Fibroblast of skin of left quadriceps (primary cell): ENCODE measurements around the gene IFRD2.

Experiments
- DNase-seq, 2 experiments: peaks; one replicate each; pipeline ENCODE4 v3.0.0-alpha.2; 2013; ENCODE audit warnings: low read depth in 2 of 2

The IFRD2 gene, protein sequence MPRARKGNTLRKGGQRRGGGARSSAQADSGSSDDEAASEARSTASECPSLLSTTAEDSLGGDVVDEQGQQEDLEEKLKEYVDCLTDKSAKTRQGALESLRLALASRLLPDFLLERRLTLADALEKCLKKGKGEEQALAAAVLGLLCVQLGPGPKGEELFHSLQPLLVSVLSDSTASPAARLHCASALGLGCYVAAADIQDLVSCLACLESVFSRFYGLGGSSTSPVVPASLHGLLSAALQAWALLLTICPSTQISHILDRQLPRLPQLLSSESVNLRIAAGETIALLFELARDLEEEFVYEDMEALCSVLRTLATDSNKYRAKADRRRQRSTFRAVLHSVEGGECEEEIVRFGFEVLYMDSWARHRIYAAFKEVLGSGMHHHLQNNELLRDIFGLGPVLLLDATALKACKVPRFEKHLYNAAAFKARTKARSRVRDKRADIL

DNA sequence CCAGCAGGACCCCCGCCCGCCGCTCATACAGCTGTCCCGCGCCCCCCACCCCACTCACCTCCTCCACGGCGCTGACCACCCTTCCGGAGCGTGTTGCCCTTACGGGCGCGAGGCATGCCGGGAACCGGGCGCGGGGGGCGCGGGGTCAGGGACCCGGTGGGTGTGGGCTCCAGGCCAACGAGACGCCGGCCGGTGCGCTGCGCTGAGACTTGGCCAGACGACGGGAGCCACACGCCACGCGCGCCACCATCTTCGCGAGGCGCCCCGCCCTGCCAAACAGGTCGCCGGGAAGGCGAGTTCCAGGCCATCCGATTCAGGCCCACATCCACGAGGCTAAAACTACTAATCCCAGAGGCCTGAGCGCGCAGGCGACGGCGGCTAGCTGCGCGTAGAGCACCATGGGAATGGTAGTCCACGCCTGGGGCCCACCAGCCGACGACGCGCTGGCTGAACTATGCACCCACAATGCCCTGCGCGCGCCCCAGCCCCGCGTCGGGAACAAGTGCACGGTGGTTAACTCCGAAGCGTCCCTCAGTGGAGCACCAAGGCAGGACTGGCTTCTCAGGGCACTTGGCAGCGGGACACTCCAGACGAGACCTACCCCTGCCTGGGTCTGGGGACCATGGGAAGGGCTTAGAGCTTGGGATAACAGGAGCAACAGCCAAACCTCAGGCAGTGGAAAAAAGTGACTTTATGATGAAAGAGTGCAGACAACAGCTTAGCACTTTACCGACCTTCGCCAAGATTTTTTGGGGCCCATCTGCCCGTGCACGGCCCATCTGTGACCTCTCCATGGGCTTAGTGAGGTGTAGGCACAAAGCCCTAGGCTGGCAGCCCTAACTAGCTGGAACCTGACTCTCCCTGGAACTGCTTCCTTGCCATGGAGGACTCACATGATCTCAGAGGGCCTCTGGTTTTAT, at the start of gene IFRD2:
TSS of gene IFRD2 (minus strand) at position 271 of the 920 bp plus-strand sequence. CDS start at position 116, 155 bp downstream.
- DNase-seq = peak; percentile 91 to 93

DNA sequence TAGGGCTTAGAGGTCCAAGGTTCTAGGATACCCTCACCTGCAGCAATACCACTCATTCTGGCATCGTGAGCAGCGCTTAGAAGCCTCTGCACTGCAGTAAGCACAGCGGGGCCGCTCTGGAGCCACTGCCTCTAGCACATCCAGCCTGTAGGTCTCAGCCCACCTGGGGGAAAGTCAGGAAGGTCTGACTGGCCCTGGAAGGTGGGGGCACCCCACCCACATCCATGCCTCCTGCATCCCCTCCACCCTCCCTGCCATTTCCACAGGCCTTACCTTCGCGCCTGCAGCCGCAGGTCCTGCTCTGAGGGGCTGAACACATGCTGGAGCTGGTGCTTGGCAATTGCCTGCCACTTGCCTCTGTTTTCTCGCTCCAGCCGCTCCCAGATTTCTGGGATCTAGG, 49.3 kb upstream of the IFRD2 start:
- DNase-seq = no peak

DNA sequence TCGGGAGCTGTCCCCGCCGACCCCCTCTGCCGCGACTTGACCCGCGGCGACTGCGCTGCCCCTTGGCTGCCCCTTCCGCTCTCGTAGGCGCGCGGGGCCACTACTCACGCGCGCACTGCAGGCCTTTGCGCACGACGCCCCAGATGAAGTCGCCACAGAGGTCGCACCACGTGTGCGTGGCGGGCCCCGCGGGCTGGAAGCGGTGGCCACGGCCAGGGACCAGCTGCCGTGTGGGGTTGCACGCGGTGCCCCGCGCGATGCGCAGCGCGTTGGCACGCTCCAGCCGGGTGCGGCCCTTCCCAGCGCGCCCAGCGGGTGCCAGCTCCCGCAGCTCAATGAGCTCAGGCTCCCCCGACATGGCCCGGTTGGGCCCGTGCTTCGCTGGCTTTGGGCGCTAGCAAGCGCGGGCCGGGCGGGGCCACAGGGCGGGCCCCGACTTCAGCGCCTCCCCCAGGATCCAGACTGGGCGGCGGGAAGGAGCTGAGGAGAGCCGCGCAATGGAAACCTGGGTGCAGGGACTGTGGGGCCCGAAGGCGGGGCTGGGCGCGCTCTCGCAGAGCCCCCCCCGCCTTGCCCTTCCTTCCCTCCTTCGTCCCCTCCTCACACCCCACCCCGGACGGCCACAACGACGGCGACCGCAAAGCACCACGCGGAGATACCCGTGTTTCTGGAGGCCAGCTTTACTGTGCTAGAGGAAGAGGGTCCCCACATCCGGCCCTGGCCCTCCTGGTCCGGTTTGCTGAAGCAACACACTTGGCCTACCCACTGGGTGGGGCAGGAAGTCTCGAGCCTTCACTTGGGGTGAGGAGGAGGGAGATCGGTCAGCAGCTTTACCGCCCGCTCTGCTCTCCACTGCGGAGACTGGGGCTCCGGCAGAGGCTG, 48.5 kb upstream of the IFRD2 start, which contains the start of gene RASSF1:
TSS of gene RASSF1 (minus strand) at position 389 of the 882 bp plus-strand sequence. CDS start at position 358, 31 bp downstream.
- DNase-seq = no peak

DNA sequence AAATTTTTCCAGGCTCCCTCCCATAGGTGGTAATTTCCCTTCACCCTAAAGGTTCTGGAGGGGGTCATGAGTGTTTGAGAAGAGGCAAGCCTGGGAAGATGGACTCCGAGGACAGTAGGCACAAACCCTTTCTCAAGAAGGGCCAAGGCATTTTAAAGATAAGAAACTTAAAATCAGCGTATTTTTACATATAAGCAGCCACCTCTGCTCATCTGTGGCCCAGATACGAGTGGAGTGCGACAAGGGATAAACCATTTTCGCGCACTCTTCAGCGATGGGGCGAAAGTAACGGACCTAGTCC, 47.9 kb upstream of the IFRD2 start:
- DNase-seq = no peak

DNA sequence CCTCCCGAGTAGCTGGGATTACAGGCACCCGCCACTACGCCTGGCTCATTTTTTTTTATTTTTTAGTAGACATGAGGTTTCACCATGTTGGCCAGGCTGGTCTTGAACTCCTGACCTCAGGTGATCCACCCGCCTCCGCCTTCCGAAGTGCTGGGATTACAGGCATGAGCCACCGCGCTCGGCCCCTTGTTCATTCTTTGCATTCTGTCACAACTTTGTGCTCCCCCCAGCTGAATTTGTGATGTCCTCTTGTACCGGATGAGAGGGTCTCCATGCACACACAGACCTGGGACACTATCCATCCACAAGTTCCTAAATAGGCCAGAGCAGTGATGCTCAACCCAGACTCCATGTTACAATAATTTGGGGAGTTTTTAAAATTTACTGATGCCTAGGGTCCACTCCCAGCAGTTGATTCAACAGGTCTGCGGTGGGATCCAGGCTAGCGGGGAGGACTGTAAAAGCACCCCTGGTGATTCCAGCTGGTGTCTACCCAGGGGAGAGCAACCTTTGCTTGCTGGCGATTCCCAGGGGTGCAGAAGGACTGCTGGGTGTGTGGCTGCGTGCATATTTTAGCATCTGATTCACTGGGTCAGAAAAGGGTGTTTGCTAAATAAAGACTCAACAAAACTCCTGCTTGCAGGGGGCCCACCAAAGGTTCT, 47.4 kb upstream of the IFRD2 start:
- DNase-seq = no peak

DNA sequence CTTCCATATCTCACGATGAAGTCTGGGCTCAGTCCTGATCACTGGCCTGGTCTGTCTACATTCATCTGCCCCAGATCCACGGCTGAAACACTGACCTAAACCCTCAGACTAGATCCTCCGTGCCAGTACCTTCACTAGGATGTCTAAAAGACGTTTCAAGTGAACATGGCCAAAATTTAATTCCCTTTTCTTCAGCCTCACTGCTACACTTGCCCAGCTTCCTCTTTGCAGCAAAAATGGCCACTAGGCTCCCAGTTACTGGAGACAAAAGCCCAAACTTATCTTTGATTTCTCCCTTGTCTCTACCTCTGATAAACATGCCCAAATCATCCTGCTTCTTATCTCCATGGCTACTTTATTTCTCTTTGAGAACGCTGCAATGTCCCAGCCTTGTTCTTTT, 46.7 kb upstream of the IFRD2 start:
- DNase-seq = no peak

DNA sequence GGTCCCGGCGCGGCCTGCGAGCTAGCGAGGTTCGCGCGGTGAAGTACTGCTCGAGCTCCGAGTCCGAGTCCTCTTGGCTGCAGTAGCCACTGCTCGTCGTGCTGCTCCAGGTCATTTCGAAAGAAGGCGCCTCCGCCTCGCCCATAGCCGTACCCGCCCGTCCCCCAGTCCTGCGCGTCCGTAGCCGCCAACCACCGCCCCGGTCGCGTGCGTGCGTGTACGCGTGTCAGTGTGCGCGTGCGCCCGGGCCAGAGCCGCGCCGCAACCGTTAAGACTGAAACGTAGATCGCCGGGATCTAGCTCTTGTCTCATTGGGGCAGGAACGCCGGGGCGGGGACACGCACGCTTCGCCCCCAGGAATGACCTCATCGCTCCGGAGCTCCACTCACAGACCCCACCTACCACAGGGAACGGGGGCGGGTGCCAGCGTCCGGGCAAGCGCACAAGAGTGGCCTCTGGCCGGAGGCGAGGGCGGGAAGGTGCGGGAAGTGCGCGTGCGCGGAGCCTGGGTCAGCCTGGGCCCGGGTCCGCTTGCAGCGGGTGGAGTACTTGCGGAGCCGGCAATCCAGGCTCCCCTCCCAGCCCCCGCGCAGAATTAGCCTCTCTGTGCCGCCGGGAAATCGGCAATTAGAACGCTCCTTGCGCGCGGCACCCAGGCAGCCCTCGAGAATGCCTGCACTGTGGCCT, 45.1 kb upstream of the IFRD2 start:
- DNase-seq = peak; percentile 97

DNA sequence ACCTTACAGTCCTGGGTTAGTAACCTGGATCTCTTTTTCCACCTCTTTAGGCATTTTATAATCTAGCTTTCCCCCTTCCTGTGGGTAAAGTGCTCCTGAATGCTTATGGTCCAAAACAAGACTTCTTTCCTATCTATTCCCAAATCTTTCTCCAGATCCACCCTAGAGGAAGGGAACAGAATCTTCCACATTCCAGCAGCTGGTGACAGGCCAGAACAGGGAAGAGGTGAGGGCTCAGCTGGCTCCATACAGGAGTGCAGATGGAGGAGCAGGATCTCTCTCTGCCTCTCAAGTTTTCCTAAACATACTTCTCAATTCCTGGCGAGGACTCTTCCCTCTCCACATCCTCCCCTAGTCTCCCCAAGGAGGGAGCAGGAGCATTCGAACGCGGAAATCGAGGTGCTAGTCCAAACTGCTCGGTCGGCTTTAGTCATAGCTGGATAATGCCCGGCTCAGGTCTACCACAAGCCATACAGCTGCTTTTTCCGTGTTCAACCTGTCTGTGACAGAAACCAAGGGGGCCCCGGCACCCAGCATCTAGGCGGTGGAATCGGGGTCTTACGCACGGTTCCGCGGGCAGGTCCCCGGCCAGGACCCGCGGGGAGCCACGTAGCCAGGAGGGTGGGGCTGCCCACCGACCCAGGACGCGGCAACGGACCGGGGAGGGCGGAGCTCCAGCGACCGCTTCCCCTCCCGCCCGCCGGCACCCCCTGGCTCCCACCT, 44.4 kb upstream of the IFRD2 start:
- DNase-seq = no peak

DNA sequence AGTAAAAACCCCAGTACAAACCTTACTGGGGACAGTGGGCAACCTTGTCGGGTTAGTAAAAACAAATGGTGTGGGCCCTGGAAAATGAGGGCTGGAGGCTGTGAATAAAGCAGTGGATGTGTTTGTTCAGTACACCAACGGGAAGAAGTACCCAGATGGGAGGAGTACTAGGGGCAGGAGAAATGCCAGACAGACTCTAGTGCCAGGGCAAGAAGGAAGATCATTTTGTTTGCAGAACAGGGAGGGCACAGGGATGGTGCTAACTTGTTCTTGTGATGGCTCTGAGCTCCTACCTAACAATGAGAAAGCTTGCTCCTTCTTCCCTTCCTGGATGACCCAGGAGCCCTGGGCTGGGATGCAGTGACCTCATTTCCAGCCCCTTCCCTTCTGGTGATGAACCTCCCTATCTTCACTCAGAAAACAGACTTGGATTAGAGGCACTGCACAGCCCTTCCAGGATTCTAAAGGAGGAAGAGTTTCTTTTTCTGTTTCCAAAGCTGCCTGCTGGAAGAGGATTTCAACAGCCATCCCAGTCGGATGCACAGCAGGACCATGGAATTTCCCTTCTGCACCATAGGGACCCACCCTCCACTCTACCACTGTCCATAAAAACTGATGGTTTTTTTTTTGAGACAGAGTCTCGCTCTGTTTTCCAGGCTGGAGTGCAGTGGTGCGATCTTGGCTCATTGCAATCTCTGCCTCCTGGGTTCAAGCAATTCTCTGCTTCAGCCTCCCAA, 42.3 kb upstream of the IFRD2 start:
- DNase-seq = no peak

DNA sequence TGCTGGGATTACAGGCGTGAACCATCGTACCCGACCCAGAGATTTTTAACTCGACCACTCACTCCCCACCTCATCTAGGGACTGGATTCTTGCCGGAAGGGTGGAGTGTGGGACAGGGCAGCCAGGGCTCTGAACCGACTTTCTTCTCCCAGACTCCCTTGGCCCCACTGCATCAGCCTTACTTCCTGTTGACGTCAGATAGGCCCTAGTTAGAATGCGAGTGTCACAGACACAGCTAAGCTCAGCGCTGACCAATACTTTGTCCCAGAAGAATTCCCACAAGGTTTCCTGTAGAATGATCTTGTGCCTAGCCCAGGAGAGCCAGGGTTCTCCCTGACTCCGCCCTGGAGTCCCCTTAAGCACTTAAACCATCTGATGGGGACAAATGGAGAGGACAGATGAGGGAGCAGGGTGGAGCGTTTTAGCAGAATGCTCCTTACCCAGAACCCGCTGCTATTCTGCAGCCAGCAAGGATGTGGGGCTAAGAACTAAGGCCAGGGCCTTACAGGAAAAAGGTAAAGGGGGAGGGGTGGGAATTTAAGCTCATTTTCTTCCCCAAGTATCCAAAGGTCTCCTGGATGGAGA, 41.6 kb upstream of the IFRD2 start:
- DNase-seq = no peak

DNA sequence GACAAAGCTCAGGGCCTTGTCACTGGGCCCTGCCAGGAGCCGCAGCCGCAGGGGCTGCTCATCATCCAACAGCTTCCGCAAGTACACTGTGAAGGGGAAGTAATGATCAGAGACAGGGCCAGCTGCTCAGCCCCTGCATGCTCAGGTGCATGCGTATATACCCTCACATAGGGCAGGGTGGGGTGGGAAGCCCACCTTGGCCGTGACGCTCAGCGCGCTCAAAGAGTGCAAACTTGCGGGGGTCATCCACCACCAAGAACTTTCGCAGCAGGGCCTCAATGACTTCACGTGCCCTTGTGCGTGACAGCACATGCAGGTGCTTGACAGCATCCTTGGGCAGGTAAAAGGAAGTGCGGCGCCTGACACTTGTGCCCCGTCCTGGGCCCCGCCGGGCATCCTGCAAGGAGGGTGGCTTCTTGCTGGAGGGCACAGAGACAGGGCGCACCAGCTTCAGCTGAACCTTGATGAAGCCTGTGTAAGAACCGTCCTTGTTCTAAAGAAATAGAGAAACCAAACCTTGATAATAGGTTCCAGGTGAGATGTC, 39.2 kb upstream of the IFRD2 start:
- DNase-seq = no peak

DNA sequence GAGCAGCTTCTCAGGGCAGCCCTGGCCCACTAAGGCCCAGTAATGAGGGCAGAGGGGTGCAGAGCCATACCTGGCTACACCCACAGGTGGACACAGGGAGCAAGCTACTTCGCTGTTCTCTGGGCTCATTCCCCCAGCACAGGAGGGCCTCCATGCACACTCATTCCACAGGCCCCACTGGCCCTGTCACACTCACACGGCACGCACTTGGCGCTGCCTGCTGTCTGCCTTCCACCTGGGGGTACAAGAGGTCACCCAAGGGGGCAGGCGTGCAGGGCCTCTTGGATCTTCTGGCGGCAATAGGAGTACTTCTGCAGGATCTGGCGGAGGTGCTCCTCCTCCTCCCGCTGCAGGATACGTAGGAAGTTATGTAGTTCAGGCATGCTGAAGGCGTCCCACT, 38.1 kb upstream of the IFRD2 start:
- no peak for DNase-seq

DNA sequence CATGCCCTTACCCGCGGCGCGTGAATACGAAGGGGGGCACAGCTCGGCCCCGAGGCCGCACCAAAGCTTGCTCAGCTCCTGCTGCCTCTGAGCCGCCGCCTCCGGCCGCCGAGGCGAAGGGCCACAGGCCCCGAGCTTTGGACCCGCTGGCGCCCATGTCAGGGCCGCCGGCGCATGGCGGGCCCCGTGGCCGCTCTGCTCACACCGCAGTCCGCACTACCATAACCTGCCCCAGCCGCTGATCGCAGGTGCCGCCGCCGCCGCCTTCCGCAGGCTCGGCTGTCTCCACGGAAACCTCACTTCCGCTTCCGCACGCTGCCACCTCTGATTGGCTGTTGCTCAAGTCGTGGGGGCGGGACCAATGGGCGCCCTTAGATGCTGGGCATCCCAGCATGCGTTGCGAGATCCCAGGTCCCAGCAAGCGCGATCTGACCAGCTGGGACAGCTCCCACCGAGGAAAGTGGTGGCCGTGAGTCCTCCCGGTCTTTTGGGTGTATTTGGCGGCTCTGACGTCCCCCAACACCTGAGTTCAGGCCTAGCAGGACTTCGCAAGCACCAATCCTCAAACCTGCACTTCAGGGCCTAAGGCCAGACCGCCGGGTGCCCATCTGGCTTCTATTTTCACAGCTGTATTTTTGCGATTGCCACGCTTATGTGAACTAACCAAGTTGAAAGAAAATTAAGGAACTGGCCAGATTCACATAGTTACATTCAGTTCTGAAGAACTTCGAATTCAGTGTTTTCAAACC, 35.9 kb upstream of the IFRD2 start, which contains the start of gene TUSC2:
TSS of gene TUSC2 (minus strand) at position 281 of the 749 bp plus-strand sequence. CDS start at position 157, 124 bp downstream.
- peak; percentile 84 to 86 for DNase-seq

DNA sequence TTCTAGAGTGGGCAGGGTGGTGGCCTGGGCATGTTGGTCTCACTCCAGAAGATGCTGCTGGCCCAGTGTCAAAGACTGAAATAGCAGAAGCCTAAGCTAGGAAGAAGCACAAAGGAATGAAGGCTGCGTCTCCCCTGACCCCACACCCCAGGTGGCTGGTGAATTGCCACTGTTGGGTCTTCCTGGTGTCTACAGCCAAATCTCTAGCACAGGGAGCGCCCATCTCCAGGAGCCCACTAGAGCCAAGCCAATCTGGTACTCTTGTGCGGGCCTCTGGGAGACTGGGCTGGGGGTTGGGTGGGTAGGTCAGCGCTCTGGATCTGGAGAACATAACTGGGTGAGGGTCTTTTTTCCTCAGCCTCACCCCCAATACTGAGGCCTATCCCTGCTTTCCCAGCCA, 34.9 kb upstream of the IFRD2 start:
- DNase-seq = no peak

DNA sequence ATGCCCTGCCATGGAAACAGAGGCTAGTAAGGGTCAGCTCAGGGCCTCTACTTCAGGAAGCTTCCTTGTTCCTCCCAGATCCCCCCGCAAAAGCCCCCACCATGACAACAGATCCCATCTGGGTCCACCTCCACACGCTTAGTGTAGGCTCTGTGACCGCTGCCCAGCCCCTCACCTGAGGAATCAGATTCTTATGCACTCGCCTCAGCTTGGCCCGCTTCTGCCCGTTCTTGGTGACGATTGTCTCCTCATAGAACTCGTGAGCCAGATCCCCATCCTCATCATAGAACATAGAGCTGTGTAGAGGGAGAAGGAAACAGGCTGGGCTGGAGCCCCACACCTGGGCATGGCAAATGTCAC, 33.9 kb upstream of the IFRD2 start:
- no peak for DNase-seq

DNA sequence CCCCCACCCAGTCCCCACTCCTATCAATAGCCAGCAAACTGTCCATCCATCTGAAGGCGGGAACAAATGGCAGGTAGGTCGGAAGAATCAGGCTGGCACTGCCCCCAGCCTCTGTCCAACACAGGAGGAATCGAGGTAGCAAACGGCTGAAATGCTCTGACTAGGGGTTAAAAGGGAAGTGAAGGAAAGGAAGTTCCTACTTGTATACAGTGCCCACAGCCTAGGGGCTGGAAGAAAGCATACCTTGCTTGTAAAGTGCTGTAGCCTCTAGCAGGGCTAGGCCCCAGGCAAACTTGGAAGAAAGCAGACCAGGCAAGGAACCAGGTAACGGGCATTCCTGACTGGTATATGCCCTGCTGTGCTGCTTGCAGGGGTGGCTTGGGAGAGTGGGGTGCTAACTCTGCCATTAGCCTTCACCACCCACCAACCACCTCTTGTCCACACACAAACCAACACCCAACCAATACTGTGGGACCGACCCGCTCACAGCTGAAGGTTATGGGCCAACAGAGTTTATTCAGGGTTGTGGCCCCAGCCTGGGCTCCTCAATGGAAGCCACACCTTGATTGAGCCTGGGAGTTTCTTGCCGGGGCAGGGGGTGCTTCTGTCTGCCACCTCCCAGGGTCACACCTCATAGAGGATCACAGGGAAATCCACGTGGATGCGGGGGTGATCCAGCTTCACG, 33.4 kb upstream of the IFRD2 start:
- DNase-seq = no peak

DNA sequence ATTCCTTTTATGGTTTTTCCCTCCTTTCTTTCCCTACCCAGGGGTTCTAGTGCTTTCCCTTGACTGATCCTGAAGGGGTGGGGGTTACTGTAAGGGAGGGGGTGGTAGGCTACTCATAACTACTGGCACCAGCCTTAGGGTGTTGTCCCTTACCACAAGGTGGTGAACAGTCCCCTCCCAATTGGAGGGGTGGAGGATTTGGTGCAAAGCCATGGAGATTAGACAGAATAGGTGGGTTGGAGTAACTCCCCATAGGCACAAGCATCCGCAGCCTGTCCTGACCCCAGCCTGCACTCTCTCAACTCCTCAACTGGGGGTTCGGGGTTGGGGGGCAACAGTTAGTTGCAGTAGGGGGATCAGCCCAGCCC, 32.9 kb upstream of the IFRD2 start:
- no peak for DNase-seq
